Measurements from ENCODE around the gene SLC7A10.

Gene SLC7A10

GRCh38 chr19:33207903-33208302, 17.7 kb downstream of the SLC7A10 start:
- H3K27ac ChIP-seq (ENCODE audit: insufficient read depth, low read depth, low read length, poor library complexity, severe bottlenecking): no peak overlapping the region
- H3K36me3 ChIP-seq (ENCODE audit: control insufficient read depth, insufficient read depth, low read length): no peaks in the 10 kb centered on the region
- WGBS, 2 experiments: 91 to 93% methylated on average over 9 of the region's 9 CpGs
- no peak overlapping the region for H3K4me3 ChIP-seq (ENCODE audit: insufficient read depth, low read depth, low read length)
- no peaks in the 10 kb centered on the region for H3K27me3 ChIP-seq (ENCODE audit: control insufficient read depth, insufficient read depth, low read length, poor library complexity, severe bottlenecking)
- H3K4me1 ChIP-seq (ENCODE audit: control insufficient read depth, insufficient read depth, low read length): no peaks in the 10 kb centered on the region
- no peaks in the 10 kb centered on the region for H3K9me3 ChIP-seq (ENCODE audit: control insufficient read depth, low read length)

DNA sequence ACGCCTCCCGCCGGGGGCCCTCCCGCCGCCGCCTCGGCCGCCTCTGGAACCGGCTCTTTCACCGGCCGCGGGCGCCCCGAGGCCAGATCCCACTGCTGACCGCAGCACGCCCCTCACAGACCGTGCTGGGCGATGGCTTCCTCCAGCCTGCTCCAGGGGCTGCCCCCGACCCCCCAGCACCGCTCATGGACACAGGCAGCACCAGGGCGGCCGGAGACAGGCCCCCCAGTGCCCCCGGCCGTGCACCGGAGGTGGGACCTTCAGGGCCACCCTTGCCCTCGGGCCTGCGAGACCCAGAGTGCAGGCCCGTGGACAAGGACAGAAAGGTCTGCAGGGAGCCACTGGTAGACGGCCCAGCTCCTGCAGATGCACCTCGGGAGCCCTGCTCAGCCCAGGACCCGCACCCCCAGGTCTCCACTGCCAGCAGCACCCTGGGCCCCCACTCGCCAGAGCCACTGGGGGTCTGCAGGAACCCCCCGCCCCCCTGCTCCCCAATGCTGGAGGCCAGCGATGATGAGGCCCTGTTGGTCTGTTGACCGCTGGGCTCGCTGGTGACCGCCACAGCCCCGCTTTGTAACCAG, 18.5 kb downstream of the SLC7A10 start:
- H3K36me3 ChIP-seq (ENCODE audit: control insufficient read depth, insufficient read depth, low read length): no peaks in the 10 kb centered on the region
- no peak overlapping the region for H3K27ac ChIP-seq (ENCODE audit: insufficient read depth, low read depth, low read length, poor library complexity, severe bottlenecking)
- no peaks in the 10 kb centered on the region for H3K9me3 ChIP-seq (ENCODE audit: control insufficient read depth, low read length)
- H3K27me3 ChIP-seq (ENCODE audit: control insufficient read depth, insufficient read depth, low read length, poor library complexity, severe bottlenecking): no peaks in the 10 kb centered on the region
- H3K4me1 ChIP-seq (ENCODE audit: control insufficient read depth, insufficient read depth, low read length): no peaks in the 10 kb centered on the region
- no peak overlapping the region for H3K4me3 ChIP-seq (ENCODE audit: insufficient read depth, low read depth, low read length)
- 91 to 92% methylated on average over 38 of the region's 38 CpGs for WGBS, 2 experiments

GRCh38 chr19:33206261-33207039, 19.2 kb downstream of the SLC7A10 start:
- WGBS, 2 experiments: 94 to 95% methylated on average over 38 of the region's 38 CpGs
- H3K36me3 ChIP-seq (ENCODE audit: control insufficient read depth, insufficient read depth, low read length): no peaks in the 10 kb centered on the region
- H3K27me3 ChIP-seq (ENCODE audit: control insufficient read depth, insufficient read depth, low read length, poor library complexity, severe bottlenecking): no peaks in the 10 kb centered on the region
- H3K9me3 ChIP-seq (ENCODE audit: control insufficient read depth, low read length): no peaks in the 10 kb centered on the region
- no peaks in the 10 kb centered on the region for H3K4me1 ChIP-seq (ENCODE audit: control insufficient read depth, insufficient read depth, low read length)
- no peak overlapping the region for H3K4me3 ChIP-seq (ENCODE audit: insufficient read depth, low read depth, low read length)
- no peak overlapping the region for H3K27ac ChIP-seq (ENCODE audit: insufficient read depth, low read depth, low read length, poor library complexity, severe bottlenecking)

DNA sequence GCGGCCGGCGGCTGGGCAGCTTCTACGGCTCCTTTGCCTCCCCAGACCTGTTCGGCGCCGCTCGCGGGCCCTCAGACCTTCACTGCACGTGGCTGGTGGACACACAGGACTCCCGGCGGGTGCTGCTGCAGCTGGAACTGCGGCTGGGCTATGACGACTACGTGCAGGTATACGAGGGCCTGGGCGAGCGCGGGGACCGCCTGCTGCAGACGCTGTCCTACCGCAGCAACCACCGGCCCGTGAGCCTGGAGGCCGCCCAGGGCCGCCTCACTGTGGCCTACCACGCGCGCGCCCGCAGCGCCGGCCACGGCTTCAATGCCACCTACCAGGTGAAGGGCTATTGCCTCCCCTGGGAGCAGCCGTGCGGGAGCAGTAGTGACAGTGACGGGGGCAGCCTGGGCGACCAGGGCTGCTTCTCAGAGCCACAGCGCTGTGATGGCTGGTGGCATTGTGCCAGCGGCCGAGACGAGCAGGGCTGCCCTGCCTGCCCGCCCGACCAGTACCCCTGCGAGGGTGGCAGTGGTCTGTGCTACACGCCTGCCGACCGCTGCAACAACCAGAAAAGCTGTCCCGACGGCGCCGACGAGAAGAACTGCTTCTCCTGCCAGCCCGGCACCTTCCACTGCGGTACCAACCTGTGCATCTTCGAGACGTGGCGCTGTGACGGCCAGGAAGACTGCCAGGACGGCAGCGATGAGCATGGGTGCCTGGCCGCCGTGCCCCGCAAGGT, 20.0 kb downstream of the SLC7A10 start:
- WGBS, 2 experiments: 95 to 96% methylated on average over 64 of the region's 64 CpGs
- no peaks in the 10 kb centered on the region for H3K4me1 ChIP-seq (ENCODE audit: control insufficient read depth, insufficient read depth, low read length)
- no peak overlapping the region for H3K4me3 ChIP-seq (ENCODE audit: insufficient read depth, low read depth, low read length)
- no peaks in the 10 kb centered on the region for H3K27me3 ChIP-seq (ENCODE audit: control insufficient read depth, insufficient read depth, low read length, poor library complexity, severe bottlenecking)
- H3K36me3 ChIP-seq (ENCODE audit: control insufficient read depth, insufficient read depth, low read length): no peaks in the 10 kb centered on the region
- H3K27ac ChIP-seq (ENCODE audit: insufficient read depth, low read depth, low read length, poor library complexity, severe bottlenecking): no peak overlapping the region
- no peaks in the 10 kb centered on the region for H3K9me3 ChIP-seq (ENCODE audit: control insufficient read depth, low read length)

DNA sequence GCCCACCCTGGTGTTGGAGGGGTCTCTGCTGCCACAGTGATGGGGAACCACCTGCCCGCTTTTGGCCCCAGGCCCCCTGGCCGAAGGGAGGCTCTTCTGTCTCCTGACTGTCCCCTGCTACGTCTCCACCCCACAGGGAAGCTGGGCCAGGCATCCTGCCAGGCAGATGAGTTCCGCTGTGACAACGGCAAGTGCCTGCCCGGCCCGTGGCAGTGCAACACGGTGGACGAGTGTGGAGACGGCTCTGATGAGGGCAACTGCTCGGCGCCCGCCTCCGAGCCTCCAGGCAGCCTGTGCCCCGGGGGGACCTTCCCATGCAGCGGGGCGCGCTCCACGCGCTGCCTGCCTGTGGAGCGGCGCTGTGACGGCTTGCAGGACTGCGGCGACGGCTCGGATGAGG, 20.5 kb downstream of the SLC7A10 start:
- Histone ChIP-seq H3K27ac (ENCODE audit: insufficient read depth, low read depth, low read length, poor library complexity, severe bottlenecking) (no peak overlapping the region), H3K9me3 (ENCODE audit: control insufficient read depth, low read length) (no peaks in the 10 kb centered on the region), H3K4me1 (ENCODE audit: control insufficient read depth, insufficient read depth, low read length) (no peaks in the 10 kb centered on the region), H3K4me3 (ENCODE audit: insufficient read depth, low read depth, low read length) (no peak overlapping the region), H3K27me3 (ENCODE audit: control insufficient read depth, insufficient read depth, low read length, poor library complexity, severe bottlenecking) (no peaks in the 10 kb centered on the region), H3K36me3 (ENCODE audit: control insufficient read depth, insufficient read depth, low read length) (no peaks in the 10 kb centered on the region)
- WGBS, 2 experiments: 95 to 96% methylated on average over 27 of the region's 27 CpGs

- H3K27ac ChIP-seq (ENCODE audit: insufficient read depth, low read depth, low read length, poor library complexity, severe bottlenecking): no peak overlapping the region
- H3K4me1 ChIP-seq (ENCODE audit: control insufficient read depth, insufficient read depth, low read length): no peaks in the 10 kb centered on the region
- WGBS, 2 experiments: 91% methylated on average over 32 of the region's 32 CpGs
- H3K9me3 ChIP-seq (ENCODE audit: control insufficient read depth, low read length): no peaks in the 10 kb centered on the region
- H3K36me3 ChIP-seq (ENCODE audit: control insufficient read depth, insufficient read depth, low read length): no peaks in the 10 kb centered on the region
- no peaks in the 10 kb centered on the region for H3K27me3 ChIP-seq (ENCODE audit: control insufficient read depth, insufficient read depth, low read length, poor library complexity, severe bottlenecking)
- H3K4me3 ChIP-seq (ENCODE audit: insufficient read depth, low read depth, low read length): no peak overlapping the region
Measured at GRCh38 chr19:33204136-33204973, 21.3 kb downstream of the SLC7A10 start.

GRCh38 chr19:33203529-33203928, 22.1 kb downstream of the SLC7A10 start:
- 95% methylated on average over 6 of the region's 6 CpGs for WGBS, 2 experiments

DNA sequence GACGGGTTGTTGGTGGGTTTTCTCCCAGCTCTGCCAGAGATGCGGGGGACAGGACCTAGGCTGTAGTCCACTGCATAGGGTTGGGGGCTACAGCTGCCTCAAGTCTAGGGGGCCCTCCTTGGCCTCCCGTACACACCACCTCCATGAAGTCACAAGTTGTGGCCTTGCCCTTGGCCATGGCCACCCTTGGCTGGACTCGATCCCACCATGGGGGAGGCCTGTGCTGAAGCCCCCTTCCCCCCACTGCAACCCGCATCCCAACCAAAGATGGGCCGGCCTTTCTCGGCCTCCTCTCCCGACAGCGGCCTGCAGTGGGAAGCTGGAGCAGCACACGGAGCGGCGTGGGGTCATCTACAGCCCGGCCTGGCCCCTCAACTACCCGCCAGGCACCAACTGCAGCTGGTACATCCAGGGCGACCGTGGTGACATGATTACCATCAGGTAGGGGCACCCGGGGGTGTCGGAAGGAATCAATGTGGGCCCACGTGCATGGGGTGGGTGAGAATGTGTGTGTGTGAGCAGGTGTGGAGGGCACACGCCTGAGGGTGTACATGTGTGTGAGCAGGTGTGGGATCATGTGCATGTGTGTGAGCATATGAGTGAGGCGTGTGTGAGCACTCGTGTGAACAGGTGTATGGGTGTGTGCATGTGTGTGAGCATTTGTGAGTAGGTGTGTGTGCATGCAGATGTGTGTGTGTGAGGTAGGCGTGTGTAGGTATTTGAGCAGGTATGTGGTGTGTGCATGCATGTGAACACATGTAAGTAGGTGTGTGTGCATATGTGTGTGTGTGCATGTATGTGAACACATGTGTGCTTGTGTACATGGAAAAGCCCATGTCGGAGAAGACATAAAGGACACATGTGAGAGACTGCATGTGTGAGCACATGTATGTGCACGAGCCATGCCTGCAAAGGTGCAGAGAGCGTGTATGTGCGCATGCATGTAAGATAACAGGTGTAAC, 22.8 kb downstream of the SLC7A10 start:
- Histone ChIP-seq H3K4me3 (ENCODE audit: insufficient read depth, low read depth, low read length) (no peak overlapping the region), H3K27me3 (ENCODE audit: control insufficient read depth, insufficient read depth, low read length, poor library complexity, severe bottlenecking) (no peaks in the 10 kb centered on the region), H3K9me3 (ENCODE audit: control insufficient read depth, low read length) (no peaks in the 10 kb centered on the region), H3K27ac (ENCODE audit: insufficient read depth, low read depth, low read length, poor library complexity, severe bottlenecking) (no peak overlapping the region), H3K4me1 (ENCODE audit: control insufficient read depth, insufficient read depth, low read length) (no peaks in the 10 kb centered on the region), H3K36me3 (ENCODE audit: control insufficient read depth, insufficient read depth, low read length) (peaks cover under 1% of the 10 kb centered on the region)
- WGBS, 2 experiments: 93% methylated on average over 27 of the region's 27 CpGs

More at GRCh38 chr19:33203529-33203928, 22.1 kb downstream of the SLC7A10 start:
- H3K4me3 ChIP-seq (ENCODE audit: insufficient read depth, low read depth, low read length): no peak overlapping the region
- no peaks in the 10 kb centered on the region for H3K36me3 ChIP-seq (ENCODE audit: control insufficient read depth, insufficient read depth, low read length)
- no peaks in the 10 kb centered on the region for H3K27me3 ChIP-seq (ENCODE audit: control insufficient read depth, insufficient read depth, low read length, poor library complexity, severe bottlenecking)
- no peak overlapping the region for H3K27ac ChIP-seq (ENCODE audit: insufficient read depth, low read depth, low read length, poor library complexity, severe bottlenecking)
- H3K9me3 ChIP-seq (ENCODE audit: control insufficient read depth, low read length): no peaks in the 10 kb centered on the region
- no peaks in the 10 kb centered on the region for H3K4me1 ChIP-seq (ENCODE audit: control insufficient read depth, insufficient read depth, low read length)

- Histone ChIP-seq H3K36me3 (ENCODE audit: control insufficient read depth, insufficient read depth, low read length) (peaks cover 2% of the 10 kb centered on the region), H3K4me3 (ENCODE audit: insufficient read depth, low read depth, low read length) (no peak overlapping the region), H3K27me3 (ENCODE audit: control insufficient read depth, insufficient read depth, low read length, poor library complexity, severe bottlenecking) (no peaks in the 10 kb centered on the region), H3K9me3 (ENCODE audit: control insufficient read depth, low read length) (no peaks in the 10 kb centered on the region), H3K27ac (ENCODE audit: insufficient read depth, low read depth, low read length, poor library complexity, severe bottlenecking) (no peak overlapping the region), H3K4me1 (ENCODE audit: control insufficient read depth, insufficient read depth, low read length) (no peaks in the 10 kb centered on the region)
- WGBS, 2 experiments: 96% methylated on average over 15 of the region's 15 CpGs
Measured at GRCh38 chr19:33201886-33202545, 23.6 kb downstream of the SLC7A10 start.
